Stomach (tissue), 9 donors: ENCODE data around the gene CTBP1. TPM values are rescaled to one million over a fixed set of nuclear protein-coding genes. Genes with fewer than 3 reads are reported as not detected.

ENCODE experiments used
- DNase-seq, 2 donors: peaks; one replicate each; pipeline versions ENCODE4 v3.0.0 to v3.0.0-alpha.2; 2013 to 2019
- H3K27ac ChIP-seq, 5 donors: fragments of 200-600 bp in 4 of 5; sonication (generic) in 4 of 5; one replicate each; pipeline ENCODE4 v1.5.1; 2013 to 2019; ENCODE audit warnings: mild to moderate bottlenecking in 1 of 5, moderate library complexity in 1 of 5
- H3K27me3 ChIP-seq, 3 donors: fragments of 200-600 bp; sonication (generic); one replicate each; pipeline ENCODE4 v1.5.1; 2017 to 2019; ENCODE audit warnings: mixed run types in 1 of 3
- H3K36me3 ChIP-seq, 4 donors: fragments of 200-600 bp; sonication (generic); 1 replicate in 3 of 4; 2 replicates in 1 of 4; pipeline ENCODE4 v1.5.1; 2016 to 2019
- H3K4me1 ChIP-seq, 4 donors: fragments of 200-600 bp; sonication (generic); one replicate each; pipeline ENCODE4 v1.5.1; 2016 to 2019
- H3K4me3 ChIP-seq, 4 donors: fragments of 200-600 bp; sonication (generic) in 3 of 4; one replicate each; pipeline ENCODE4 v1.5.1; 2016 to 2019; ENCODE audit warnings: mild to moderate bottlenecking in 1 of 4
- H3K9me3 ChIP-seq, 4 donors: fragments of 200-600 bp; sonication (generic); one replicate each; pipeline ENCODE4 v1.5.1; 2016 to 2019
- CTCF ChIP-seq, 7 experiments: fragments of 450-650 bp in 4 of 7; fragments of 200-600 bp in 3 of 7; sonication (generic) in 3 of 7; IDR thresholded peaks; one replicate each; pipeline ENCODE4 v1.5.1; 2016 to 2019; ENCODE audit warnings: antibody characterized with exemption in 7 of 7, control low read depth in 2 of 7, mild to moderate bottlenecking in 1 of 7
- EP300 ChIP-seq: sonication (generic); formaldehyde crosslinking; IDR thresholded peaks from one replicate; pipeline ENCODE4 v1.6.1; 2017; ENCODE audit warnings: antibody characterized with exemption
- POLR2A ChIP-seq, 4 donors: fragments of 450-650 bp; IDR thresholded peaks; one replicate each; pipeline ENCODE4 v1.6.1; 2016; ENCODE audit warnings: antibody characterized with exemption in 4 of 4, control low read depth in 2 of 4, mild to moderate bottlenecking in 1 of 4, moderate library complexity in 1 of 4
- POLR2AphosphoS5 ChIP-seq, 3 donors: sonication (generic); formaldehyde crosslinking; IDR thresholded peaks; one replicate each; pipeline ENCODE4 v1.6.1; 2016; ENCODE audit warnings: antibody characterized with exemption in 3 of 3
- WGBS, 5 donors: extraction: QIAGEN DNeasy Blood & Tissue Kit in 3 of 5; methylation state at CpG; one replicate each; pipeline versions ENCODE4 v1.1.5 to v1.1.7; 2013 to 2018; 5-methylcytosine and 5-hydroxymethylcytosine counted together
- intact Hi-C: fragments of 100-400 bp; cut with DNase I; formaldehyde crosslinking; loops from one replicate; pipeline ENCODE4 v1.15.1; 2023; ENCODE audit warnings: low total_unique reads
- polyA plus RNA-seq, 3 donors: library from polyadenylated mRNA; stranded (reverse); fragments of 200-250 nt; gene quantifications; one replicate each; pipeline ENCODE4 v1.2.3, GENCODE V29; 2013
- total RNA-seq, 5 donors: library from RNA; depleted of rRNA; stranded (reverse); fragments of >200 nt; gene quantifications; one replicate each; pipeline versions ENCODE4 v1.1.0 to v1.2.3, GENCODE V29; 2014 to 2016
- donor health status: healthy with polysubstance abuse.
- donor health status: Bipolar disorder and iron deficiency.
- donor health status: healthy.

CTBP1 gene
- total and polyA plus RNA-seq, 8 donors = 72.7 to 415 (median 95.1) TPM

- no peak overlapping the region for H3K4me3 ChIP-seq
- no peaks in the 10 kb centered on the region for H3K27me3 ChIP-seq
- no peak overlapping the region for H3K27ac ChIP-seq
- no peaks in the 10 kb centered on the region for H3K9me3 ChIP-seq
- H3K4me1 ChIP-seq = peaks cover 55 to 82% (median 71%) of the 10 kb centered on the region in 4 donors
- no peak for TF ChIP-seq POLR2AphosphoS5 (IDR thresholded peaks at IDR 0.05)
- no peak for TF ChIP-seq POLR2A (IDR thresholded peaks at IDR 0.05)
- TF ChIP-seq CTCF (IDR thresholded peaks at IDR 0.05) = no peak
- peak in 1 of 2 donors; percentile 5 for DNase-seq
- intact Hi-C loops = no loop called here
- peaks cover 20 to 42% (median 36%) of the 10 kb centered on the region in 4 donors for H3K36me3 ChIP-seq
- WGBS, 5 donors = 88 to 93% (median 91%) methylated on average over 28 to 30 of the region's 30 CpGs
Measured at GRCh38 chr4:1242506-1243450, 6.2 kb downstream of the CTBP1 start.

- WGBS, 5 donors = 67 to 76% (median 74%) methylated on average over 12 to 24 of the region's 24 CpGs
- Histone ChIP-seq H3K36me3 (peaks cover 26 to 50% (median 44%) of the 10 kb centered on the region in 4 donors), H3K27me3 (no peaks in the 10 kb centered on the region), H3K4me3 (no peak overlapping the region), H3K9me3 (no peaks in the 10 kb centered on the region), H3K4me1 (peaks cover 50 to 75% (median 66%) of the 10 kb centered on the region in 4 donors), H3K27ac (no peak overlapping the region)
- peak in 1 of 2 donors; percentile 2 for DNase-seq
- intact Hi-C loops = no loop called here
- TF ChIP-seq EP300 = no peak
- no peak for TF ChIP-seq POLR2AphosphoS5 (IDR thresholded peaks at IDR 0.05)
- no peak for TF ChIP-seq POLR2A (IDR thresholded peaks at IDR 0.05)
- TF ChIP-seq CTCF (IDR thresholded peaks at IDR 0.05) = no peak
Measured at GRCh38 chr4:1241936-1242505, 6.9 kb downstream of the CTBP1 start.

GRCh38 chr4:1241466-1241935 lies 7.4 kb downstream of the CTBP1 start:
- Histone ChIP-seq H3K4me1 (peaks cover 45 to 70% (median 60%) of the 10 kb centered on the region in 4 donors), H3K27me3 (no peaks in the 10 kb centered on the region), H3K4me3 (no peak overlapping the region), H3K9me3 (no peaks in the 10 kb centered on the region), H3K27ac (no peak overlapping the region), H3K36me3 (peaks cover 30 to 55% (median 49%) of the 10 kb centered on the region in 4 donors)
- TF ChIP-seq POLR2A (IDR thresholded peaks at IDR 0.05) (no peak), EP300 (no peak), POLR2AphosphoS5 (IDR thresholded peaks at IDR 0.05) (no peak), CTCF (IDR thresholded peaks at IDR 0.05) (no peak)
- intact Hi-C loops = no loop called here
- DNase-seq = peak in 1 of 2 donors; percentile 6
- 74 to 83% (median 76%) methylated on average over 12 to 21 of the region's 21 CpGs for WGBS, 5 donors

- H3K9me3 ChIP-seq = no peaks in the 10 kb centered on the region
- no peak overlapping the region for H3K4me3 ChIP-seq
- peaks cover 39 to 64% (median 54%) of the 10 kb centered on the region in 4 donors for H3K4me1 ChIP-seq
- peaks cover 36 to 61% (median 55%) of the 10 kb centered on the region in 4 donors for H3K36me3 ChIP-seq
- 84 to 88% (median 87%) methylated on average over 26 to 37 of the region's 37 CpGs for WGBS, 5 donors
- DNase-seq = peak in 1 of 2 donors; percentile 4
- H3K27ac ChIP-seq = no peak overlapping the region
- no peaks in the 10 kb centered on the region for H3K27me3 ChIP-seq
- intact Hi-C loops = no loop called here
- no peak for TF ChIP-seq POLR2A (IDR thresholded peaks at IDR 0.05)
Measured at GRCh38 chr4:1240721-1241465, 8.0 kb downstream of the CTBP1 start.
